Measurements from ENCODE around the gene PARVA. TPM values are rescaled to one million over a fixed set of nuclear protein-coding genes. Genes with fewer than 3 reads are reported as not detected.

PARVA gene
- total RNA-seq, 1 experiment from 2014 or later: 9.9 TPM

GRCh38 chr11:12399355-12399754 is 22.0 kb downstream of the PARVA start:
- in situ Hi-C loops (cut with HindIII; ENCODE audit: low sequenced_read_pairs): no loop called here
- no peak for DNase-seq (ENCODE audit: low spot score)

DNA sequence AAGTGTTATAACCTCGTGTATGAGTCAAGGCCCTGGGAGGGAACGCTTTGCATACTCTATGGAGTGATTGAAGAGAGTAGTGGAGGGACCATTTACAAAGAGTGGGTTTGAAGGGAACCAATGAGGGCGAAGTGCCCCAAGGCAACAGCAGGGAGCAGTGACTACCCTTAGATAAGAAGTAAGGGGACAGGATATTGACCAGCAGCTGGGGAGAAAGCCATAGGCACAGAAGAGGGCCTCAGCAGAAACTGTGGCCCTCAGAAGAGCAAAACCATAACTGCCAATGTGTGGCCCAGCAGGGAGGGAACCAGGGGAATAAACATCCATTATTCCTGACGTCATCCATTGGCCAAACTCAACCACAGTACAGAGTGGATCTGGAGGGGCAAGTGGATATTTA is 24.7 kb downstream of the PARVA start:
- DNase-seq (ENCODE audit: low spot score): no peak
- in situ Hi-C loops (cut with HindIII; ENCODE audit: low sequenced_read_pairs): no loop called here

- in situ Hi-C loops (cut with HindIII; ENCODE audit: low sequenced_read_pairs): no loop called here
- DNase-seq (ENCODE audit: low spot score): no peak
Observed at GRCh38 chr11:12402691-12403120, 25.3 kb downstream of the PARVA start.

GRCh38 chr11:12403122-12403996 is 26.0 kb downstream of the PARVA start:
- in situ Hi-C loops (cut with HindIII; ENCODE audit: low sequenced_read_pairs): no loop called here
- no peak for DNase-seq (ENCODE audit: low spot score)

- in situ Hi-C loops (cut with HindIII; ENCODE audit: low sequenced_read_pairs): no loop called here
- DNase-seq (ENCODE audit: low spot score): no peak
Observed at GRCh38 chr11:12403997-12404350, 26.6 kb downstream of the PARVA start.

GRCh38 chr11:12404436-12404835 is 27.1 kb downstream of the PARVA start:
- peak; percentile 35 for DNase-seq (ENCODE audit: low spot score)
- in situ Hi-C loops (cut with HindIII; ENCODE audit: low sequenced_read_pairs): no loop called here

- in situ Hi-C loops (cut with HindIII; ENCODE audit: low sequenced_read_pairs): no loop called here
- DNase-seq (ENCODE audit: low spot score): no peak
Observed at GRCh38 chr11:12408156-12408770, 30.9 kb downstream of the PARVA start.

GRCh38 chr11:12409621-12410005 is 32.2 kb downstream of the PARVA start:
- in situ Hi-C loops (cut with HindIII; ENCODE audit: low sequenced_read_pairs): no loop called here
- no peak for DNase-seq (ENCODE audit: low spot score)

GRCh38 chr11:12410006-12410728 is 32.8 kb downstream of the PARVA start:
- peak; percentile 96 for DNase-seq (ENCODE audit: low spot score)
- in situ Hi-C loops (cut with HindIII; ENCODE audit: low sequenced_read_pairs): no loop called here

- DNase-seq (ENCODE audit: low spot score): no peak
- in situ Hi-C loops (cut with HindIII; ENCODE audit: low sequenced_read_pairs): no loop called here
Observed at GRCh38 chr11:12411393-12411792, 34.0 kb downstream of the PARVA start.

DNA sequence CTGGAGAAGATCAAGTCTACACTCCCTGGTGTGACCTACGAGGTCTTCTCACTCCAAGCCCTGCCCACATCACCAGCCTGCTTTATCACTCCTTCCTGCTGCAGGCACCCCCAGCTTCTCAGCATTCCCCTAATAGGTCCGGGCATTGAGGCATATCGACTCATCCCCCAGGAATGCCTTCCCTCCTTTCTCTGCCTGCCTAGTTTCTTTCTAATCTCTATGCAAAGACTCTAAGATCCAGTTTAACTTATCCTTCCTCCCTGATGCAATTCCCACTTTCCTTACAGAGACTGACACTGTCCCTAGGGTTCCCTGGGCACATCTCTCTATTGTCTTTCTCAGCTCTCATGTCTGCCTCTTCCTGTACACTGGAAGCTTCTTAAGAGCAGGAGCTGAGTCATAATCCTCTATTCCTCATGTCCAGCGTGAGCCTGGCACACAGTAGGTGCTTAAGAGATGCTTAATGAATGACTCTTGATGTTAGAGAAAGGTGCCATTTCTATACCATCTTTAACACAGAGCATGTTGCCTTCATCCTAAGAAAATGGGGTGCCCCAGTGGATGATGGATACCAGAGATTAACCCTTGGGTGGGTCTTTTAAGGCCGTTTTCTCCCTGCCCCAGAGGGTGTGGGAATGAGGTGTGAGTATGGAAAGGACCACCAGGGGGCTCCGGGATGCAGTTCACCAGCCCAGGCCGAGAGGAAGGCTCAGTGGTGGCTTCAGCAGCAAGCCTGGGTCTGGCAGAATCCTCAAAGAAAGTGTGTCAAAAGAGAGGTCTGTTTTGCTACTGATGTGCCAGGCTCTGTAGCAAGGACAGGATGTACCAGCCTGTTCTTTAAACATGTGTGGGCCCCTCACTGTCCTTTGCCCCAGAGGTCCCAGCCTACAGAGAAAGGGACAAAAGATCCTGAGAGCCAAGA is 34.7 kb downstream of the PARVA start:
- peak; percentile 64 for DNase-seq (ENCODE audit: low spot score)
- in situ Hi-C loops (cut with HindIII; ENCODE audit: low sequenced_read_pairs): no loop called here

GRCh38 chr11:12413141-12414052 is 36.0 kb downstream of the PARVA start:
- in situ Hi-C loops (cut with HindIII; ENCODE audit: low sequenced_read_pairs): no loop called here
- DNase-seq (ENCODE audit: low spot score): no peak

GRCh38 chr11:12414611-12415010 is 37.2 kb downstream of the PARVA start:
- no peak for DNase-seq (ENCODE audit: low spot score)
- in situ Hi-C loops (cut with HindIII; ENCODE audit: low sequenced_read_pairs): no loop called here

- no peak for DNase-seq (ENCODE audit: low spot score)
- in situ Hi-C loops (cut with HindIII; ENCODE audit: low sequenced_read_pairs): no loop called here
Observed at GRCh38 chr11:12415342-12415966, 38.1 kb downstream of the PARVA start.

DNA sequence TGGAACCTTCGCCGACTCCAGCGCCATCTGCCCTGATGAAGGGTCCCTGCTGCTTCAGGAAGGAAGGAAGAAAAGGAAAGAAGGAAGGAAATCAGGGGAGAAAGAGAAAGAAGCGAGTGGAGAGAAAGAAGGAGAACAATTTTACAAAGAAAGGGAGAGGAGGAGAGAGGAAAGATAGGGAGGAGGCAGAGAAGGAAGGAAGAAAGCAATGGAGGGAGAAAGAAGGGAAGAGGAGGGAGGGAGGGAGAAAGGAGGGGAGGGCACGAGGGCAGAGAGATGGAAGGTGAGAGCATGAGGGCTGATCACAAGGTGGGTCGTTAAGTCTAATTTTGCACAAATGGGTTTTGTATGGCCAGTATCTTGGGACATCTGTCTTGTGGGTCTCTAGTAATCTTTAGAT is 39.2 kb downstream of the PARVA start:
- DNase-seq (ENCODE audit: low spot score): no peak
- in situ Hi-C loops (cut with HindIII; ENCODE audit: low sequenced_read_pairs): no loop called here

DNA sequence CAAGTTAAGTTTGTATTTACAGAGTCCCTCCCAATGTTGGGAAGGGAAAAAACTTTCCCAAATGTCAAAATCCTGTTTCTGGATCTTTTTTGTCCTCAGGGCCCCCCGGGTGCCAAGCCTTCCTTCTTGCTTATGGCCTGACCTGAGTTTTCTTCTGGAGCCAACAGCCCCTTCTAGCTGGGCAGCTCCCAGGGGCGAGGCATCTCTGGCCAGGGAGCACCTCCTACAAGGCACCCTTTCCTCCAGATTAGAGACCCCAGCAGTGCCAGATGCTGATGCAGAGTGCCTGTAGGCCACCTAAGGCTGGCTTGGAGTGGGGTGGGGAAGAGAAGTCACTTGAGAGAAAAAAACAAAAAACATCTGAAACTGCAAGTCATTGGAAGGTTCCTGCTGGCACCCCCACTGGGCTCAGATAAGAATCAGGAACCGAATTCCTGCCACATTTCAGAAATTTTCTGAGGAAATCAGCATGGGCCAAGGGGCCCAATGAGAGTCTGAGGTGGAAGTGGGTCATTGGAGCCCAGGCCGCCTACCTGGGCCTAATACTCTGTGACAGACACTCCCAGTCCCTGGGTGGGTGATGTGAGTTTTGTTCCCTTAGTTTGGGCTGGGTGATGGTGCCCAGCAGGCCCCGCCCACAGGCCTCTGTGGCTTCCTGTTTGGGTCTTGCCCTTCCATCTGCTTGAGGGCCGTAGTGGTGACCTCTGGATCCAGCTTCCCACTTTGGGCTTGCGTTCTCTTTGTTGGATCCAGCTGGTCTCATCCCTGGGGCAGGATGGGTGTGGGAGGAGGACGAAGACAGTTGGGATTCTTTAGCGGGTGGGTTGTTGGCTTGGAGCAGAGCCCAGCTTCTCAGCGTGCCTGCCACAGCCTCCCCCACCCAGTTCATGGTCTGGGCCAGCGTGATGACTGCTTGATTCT is 40.6 kb downstream of the PARVA start:
- in situ Hi-C loops (cut with HindIII; ENCODE audit: low sequenced_read_pairs): no loop called here
- DNase-seq (ENCODE audit: low spot score): no peak

- no peak for DNase-seq (ENCODE audit: low spot score)
- in situ Hi-C loops (cut with HindIII; ENCODE audit: low sequenced_read_pairs): no loop called here
Observed at GRCh38 chr11:12420040-12420439, 42.7 kb downstream of the PARVA start.
